Glutamatergic neuron (in vitro differentiated cells): ENCODE data around the gene MMS22L. TPM values are rescaled to one million over a fixed set of nuclear protein-coding genes. Genes with fewer than 3 reads are reported as not detected.

ENCODE experiments used
- DNase-seq: peaks from one replicate; pipeline ENCODE4 v3.0.0; 2022
- H3K27ac Mint-ChIP-seq: one replicate; pipeline ENCODE4 v1.8.0; 2020; ENCODE audit warnings: mild to moderate bottlenecking, mixed read lengths, inconsistent platforms; ENCODE audit not compliant: unreplicated experiment
- H3K27me3 Mint-ChIP-seq: one replicate; pipeline ENCODE4 v1.8.0; 2020; ENCODE audit warnings: mild to moderate bottlenecking, moderate library complexity, mixed read lengths, inconsistent platforms; ENCODE audit not compliant: unreplicated experiment
- H3K36me3 Mint-ChIP-seq: one replicate; pipeline ENCODE4 v1.8.0; 2020; ENCODE audit warnings: mild to moderate bottlenecking, mixed read lengths, inconsistent platforms; ENCODE audit not compliant: unreplicated experiment
- H3K4me1 Mint-ChIP-seq: one replicate; pipeline ENCODE4 v1.8.0; 2020; ENCODE audit warnings: mild to moderate bottlenecking, low read depth, mixed read lengths, inconsistent platforms; ENCODE audit not compliant: unreplicated experiment
- H3K4me3 Mint-ChIP-seq: one replicate; pipeline ENCODE4 v1.8.0; 2020; ENCODE audit warnings: mild to moderate bottlenecking, mixed read lengths, inconsistent platforms; ENCODE audit not compliant: unreplicated experiment
- H3K9me3 Mint-ChIP-seq: one replicate; pipeline ENCODE4 v1.8.0; 2020; ENCODE audit warnings: mild to moderate bottlenecking, moderate library complexity, mixed read lengths, inconsistent platforms; ENCODE audit not compliant: unreplicated experiment
- CTCF ChIP-seq: fragments of 200-600 bp; sonication (generic); IDR thresholded peaks from one replicate; pipeline ENCODE4 v1.5.0; 2021; ENCODE audit not compliant: partially characterized antibody, unreplicated experiment
- total RNA-seq: library from RNA; stranded (reverse); fragmentation: NEBNext Ultra II Directional; extraction: Animal tissue kit (Norgen Biotek cat#: 25700); gene quantifications from one replicate; pipeline ENCODE4 v1.2.1, GENCODE V29; 2021; ENCODE audit not compliant: unreplicated experiment

The MMS22L gene
- total RNA-seq, 1 donor from 2014 or later = 9.1 TPM

GRCh38 chr6:97240222-97240621 is 42.8 kb downstream of the MMS22L start:
- H3K27ac Mint-ChIP-seq = no peak overlapping the region
- H3K4me1 Mint-ChIP-seq = no peaks in the 10 kb centered on the region
- no peaks in the 10 kb centered on the region for H3K9me3 Mint-ChIP-seq
- H3K36me3 Mint-ChIP-seq = peaks cover 8% of the 10 kb centered on the region
- no peaks in the 10 kb centered on the region for H3K27me3 Mint-ChIP-seq
- no peak for DNase-seq
- H3K4me3 Mint-ChIP-seq = no peak overlapping the region
- TF ChIP-seq CTCF = no peak

GRCh38 chr6:97231911-97232310 is 51.1 kb downstream of the MMS22L start:
- no peaks in the 10 kb centered on the region for H3K4me1 Mint-ChIP-seq
- H3K27ac Mint-ChIP-seq = no peak overlapping the region
- TF ChIP-seq CTCF = no peak
- no peak for DNase-seq
- no peaks in the 10 kb centered on the region for H3K36me3 Mint-ChIP-seq
- H3K4me3 Mint-ChIP-seq = no peak overlapping the region
- H3K27me3 Mint-ChIP-seq = no peaks in the 10 kb centered on the region
- no peaks in the 10 kb centered on the region for H3K9me3 Mint-ChIP-seq

GRCh38 chr6:97222903-97223302 is 60.1 kb downstream of the MMS22L start:
- DNase-seq = no peak
- Mint-ChIP-seq H3K27ac (no peak overlapping the region), H3K27me3 (no peaks in the 10 kb centered on the region), H3K4me1 (no peaks in the 10 kb centered on the region), H3K9me3 (no peaks in the 10 kb centered on the region), H3K4me3 (no peak overlapping the region), H3K36me3 (no peaks in the 10 kb centered on the region)
- no peak for TF ChIP-seq CTCF

- Mint-ChIP-seq H3K27me3 (no peaks in the 10 kb centered on the region), H3K36me3 (no peaks in the 10 kb centered on the region), H3K4me3 (no peak overlapping the region), H3K9me3 (no peaks in the 10 kb centered on the region), H3K27ac (no peak overlapping the region), H3K4me1 (peaks cover 6% of the 10 kb centered on the region)
- TF ChIP-seq CTCF = no peak
- no peak for DNase-seq
Measured at GRCh38 chr6:97218912-97219311, 64.1 kb downstream of the MMS22L start.

GRCh38 chr6:97215157-97215769 is 67.8 kb downstream of the MMS22L start:
- peak; percentile 43 for TF ChIP-seq CTCF
- peak; percentile 53 for DNase-seq
- Mint-ChIP-seq H3K27ac (peak overlapping the region; percentile 92), H3K9me3 (no peaks in the 10 kb centered on the region), H3K36me3 (no peaks in the 10 kb centered on the region), H3K27me3 (no peaks in the 10 kb centered on the region), H3K4me1 (peaks cover 6% of the 10 kb centered on the region), H3K4me3 (peak overlapping the region; percentile 37)
